HEK293T (cell line): ENCODE results near the gene SCARB2.

Source experiments
- BHLHE40 ChIP-seq: fragments of 450-650 bp; IDR thresholded peaks from 2 replicates; pipeline ENCODE4 v1.6.1; 2016; ENCODE audit warnings: mild to moderate bottlenecking, moderate library complexity, borderline replicate concordance
- FOXA1 ChIP-seq: fragments of 450-650 bp; IDR thresholded peaks from 2 replicates; pipeline ENCODE4 v1.6.1; 2016; ENCODE audit warnings: mild to moderate bottlenecking
- FOXM1 ChIP-seq: fragments of 450-650 bp; IDR thresholded peaks from 2 replicates; pipeline ENCODE4 v1.6.1; 2017; ENCODE audit warnings: mild to moderate bottlenecking, borderline replicate concordance
- NFRKB ChIP-seq: fragments of 450-650 bp; IDR thresholded peaks from 2 replicates; pipeline ENCODE4 v1.6.1; 2016; ENCODE audit warnings: mild to moderate bottlenecking, moderate library complexity

DNA sequence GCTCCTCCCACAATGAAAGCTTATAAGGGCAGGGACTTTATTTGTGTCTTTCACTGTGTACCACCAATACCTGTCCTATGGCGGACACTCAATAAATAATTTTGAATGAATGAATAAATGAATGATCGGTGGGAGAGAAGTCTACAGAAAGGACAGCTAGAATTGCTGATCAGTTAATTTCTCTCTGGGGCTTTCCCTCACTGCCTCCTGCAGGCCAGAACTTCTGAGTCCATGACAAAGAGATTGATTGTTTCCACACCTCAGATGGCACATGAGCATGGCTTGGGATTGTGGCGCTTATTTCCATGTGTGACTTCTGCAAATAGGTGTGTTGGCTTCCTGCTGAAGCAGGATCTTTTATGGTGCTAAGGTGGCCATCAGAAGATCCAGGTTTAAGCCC is 44.2 kb upstream of the SCARB2 start:
- TF ChIP-seq FOXM1, result no peak
- TF ChIP-seq FOXA1, result no peak
- no peak for TF ChIP-seq BHLHE40
- no peak for TF ChIP-seq NFRKB
